Measurements from ENCODE around the gene CCDC40.

GRCh38 chr17:79991140-79991923 lies 45.1 kb upstream of the CCDC40 start:
- TF ChIP-seq POLR2A (IDR thresholded peaks at IDR 0.05) (no peak), CTCF (IDR thresholded peaks at IDR 0.05) (no peak)
